ENCODE data around the gene NAPEPLD.
A peak's percentile ranks its signal among the peaks of the same experiment; 100 is the strongest.
"Not testable (repeated sequence)": the region's sequence is repeated elsewhere in the genome, so short reads cannot be mapped to it uniquely, and the experiment has no call there.

NAPEPLD gene

GRCh38 chr7:103106703-103107070 is 42.2 kb downstream of the NAPEPLD start:
- not testable (repeated sequence) for DNase-seq (ENCODE audit: low read depth)

- DNase-seq (ENCODE audit: low read depth), result no peak
Observed at GRCh38 chr7:103106005-103106702, 42.7 kb downstream of the NAPEPLD start.

GRCh38 chr7:103101543-103101942 is 47.4 kb downstream of the NAPEPLD start:
- no peak for DNase-seq (ENCODE audit: low read depth)

- DNase-seq (ENCODE audit: low read depth), result no peak
Observed at GRCh38 chr7:103100348-103100747, 48.6 kb downstream of the NAPEPLD start.

- DNase-seq (ENCODE audit: low read depth), result no peak
Observed at GRCh38 chr7:103097041-103097440, 51.9 kb downstream of the NAPEPLD start.

- not testable (repeated sequence) for DNase-seq (ENCODE audit: low read depth)
Observed at GRCh38 chr7:103095558-103095957, 53.3 kb downstream of the NAPEPLD start.

- DNase-seq (ENCODE audit: low read depth), result peak; percentile 17
Observed at GRCh38 chr7:103094102-103094501, 54.8 kb downstream of the NAPEPLD start.

- DNase-seq (ENCODE audit: low read depth), result no peak
Observed at GRCh38 chr7:103093429-103093828, 55.5 kb downstream of the NAPEPLD start.

- not testable (repeated sequence) for DNase-seq (ENCODE audit: low read depth)
Observed at GRCh38 chr7:103092321-103092720, 56.6 kb downstream of the NAPEPLD start.

- no peak for DNase-seq (ENCODE audit: low read depth)
Observed at GRCh38 chr7:103083210-103083609, 65.7 kb downstream of the NAPEPLD start.

- no peak for DNase-seq (ENCODE audit: low read depth)
Observed at GRCh38 chr7:103082497-103082896, 66.4 kb downstream of the NAPEPLD start.

- no peak for DNase-seq (ENCODE audit: low read depth)
Observed at GRCh38 chr7:103080923-103081322, 68.0 kb downstream of the NAPEPLD start.

GRCh38 chr7:103079836-103080235 is 69.1 kb downstream of the NAPEPLD start:
- no peak for DNase-seq (ENCODE audit: low read depth)

- not testable (repeated sequence) for DNase-seq (ENCODE audit: low read depth)
Observed at GRCh38 chr7:103078226-103078625, 70.7 kb downstream of the NAPEPLD start.

GRCh38 chr7:103077318-103077717 is 71.6 kb downstream of the NAPEPLD start:
- DNase-seq (ENCODE audit: low read depth), result no peak

GRCh38 chr7:103076764-103077163 is 72.1 kb downstream of the NAPEPLD start:
- no peak for DNase-seq (ENCODE audit: low read depth)

GRCh38 chr7:103075337-103075918 is 73.5 kb downstream of the NAPEPLD start:
- DNase-seq (ENCODE audit: low read depth), result peak; percentile 60

- DNase-seq (ENCODE audit: low read depth), result peak; percentile 90
Observed at GRCh38 chr7:103074519-103075336, 74.2 kb downstream of the NAPEPLD start, which contains the start of the genes ARMC10 and FBXL13. ARMC10 (plus strand) TSS chr7:103075140; CDS start chr7:103075273, 133 bp downstream. FBXL13 (minus strand) TSS chr7:103074796.

GRCh38 chr7:103073989-103074518 is 74.8 kb downstream of the NAPEPLD start:
- peak; percentile 36 for DNase-seq (ENCODE audit: low read depth)

- no peak for DNase-seq (ENCODE audit: low read depth)
Observed at GRCh38 chr7:103071000-103071399, 77.9 kb downstream of the NAPEPLD start.

- DNase-seq (ENCODE audit: low read depth), result no peak
Observed at GRCh38 chr7:103068414-103069403, 80.2 kb downstream of the NAPEPLD start.
